GM21723 (cell line): ENCODE measurements around the gene ECSCR.
"Not testable (repeated sequence)": the region's sequence is repeated elsewhere in the genome, so short reads cannot be mapped to it uniquely, and the experiment has no call there.

Source experiments
- ATAC-seq: cut with Tn5 transposase; IDR thresholded peaks from one replicate; pipeline ENCODE4 v1.9.1; 2021; ENCODE audit warnings: mild to moderate bottlenecking, moderate library complexity; ENCODE audit not compliant: unreplicated experiment

ECSCR gene

DNA sequence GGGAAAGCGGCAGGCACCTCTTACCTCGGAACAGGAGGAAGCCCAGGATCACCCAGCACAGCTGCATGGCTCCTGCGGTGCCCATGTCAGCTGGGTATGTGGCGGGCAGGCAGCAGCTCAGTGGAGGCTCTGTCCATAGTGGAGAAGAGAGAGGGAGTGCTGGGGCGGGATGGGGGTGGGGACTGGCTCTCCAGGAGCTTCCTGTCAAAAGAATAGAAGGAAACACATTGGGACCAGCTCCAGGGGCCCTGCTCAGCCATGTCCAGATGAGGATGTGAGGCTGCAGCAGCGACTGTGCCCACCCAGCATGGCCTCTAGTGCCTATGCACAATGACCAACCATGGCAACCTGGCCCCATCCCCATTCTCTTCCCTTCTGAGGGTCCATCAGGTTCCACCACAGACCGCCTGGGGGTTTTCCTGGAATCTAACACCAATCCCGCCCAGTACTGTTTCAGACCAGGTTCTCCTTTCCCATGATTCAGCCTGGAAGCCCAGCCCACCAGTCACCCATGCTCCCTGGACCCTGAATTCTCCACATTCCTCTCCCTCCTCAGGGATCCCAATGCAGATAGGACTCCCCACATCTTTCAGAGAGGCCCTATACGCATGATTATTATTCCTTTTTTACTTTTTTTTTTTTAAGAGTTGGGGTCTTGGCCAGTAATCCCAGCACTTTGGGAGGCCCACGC lies at the start of gene ECSCR:
TSS of gene ECSCR (minus strand) at position 158 of the 691 bp plus-strand sequence. CDS start at position 85, 73 bp downstream.
- no peak for ATAC-seq

- not testable (repeated sequence) for ATAC-seq
These were observed 42.2 kb upstream of the ECSCR start for GRCh38 chr5:139504722-139505121.

DNA sequence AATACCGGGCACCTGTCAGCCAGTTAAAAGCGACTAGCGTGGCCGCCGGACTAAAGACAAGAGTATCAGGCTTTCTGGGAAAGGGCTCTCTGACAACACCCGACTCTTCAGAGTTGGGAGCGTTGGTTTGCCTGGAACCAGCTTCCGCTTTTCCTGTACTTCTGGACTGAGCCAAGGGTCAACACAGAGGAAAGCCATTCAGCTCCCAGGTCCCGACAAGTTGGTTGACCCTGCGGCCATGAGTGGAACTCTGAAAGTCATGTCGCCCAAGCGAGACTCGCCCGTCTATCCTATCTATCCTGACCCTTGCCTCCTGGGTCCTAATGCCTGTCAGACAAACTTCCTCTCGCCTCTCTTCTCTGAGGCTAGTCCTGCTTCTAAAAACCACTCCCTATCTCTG lies 41.3 kb upstream of the ECSCR start:
- not testable (repeated sequence) for ATAC-seq

DNA sequence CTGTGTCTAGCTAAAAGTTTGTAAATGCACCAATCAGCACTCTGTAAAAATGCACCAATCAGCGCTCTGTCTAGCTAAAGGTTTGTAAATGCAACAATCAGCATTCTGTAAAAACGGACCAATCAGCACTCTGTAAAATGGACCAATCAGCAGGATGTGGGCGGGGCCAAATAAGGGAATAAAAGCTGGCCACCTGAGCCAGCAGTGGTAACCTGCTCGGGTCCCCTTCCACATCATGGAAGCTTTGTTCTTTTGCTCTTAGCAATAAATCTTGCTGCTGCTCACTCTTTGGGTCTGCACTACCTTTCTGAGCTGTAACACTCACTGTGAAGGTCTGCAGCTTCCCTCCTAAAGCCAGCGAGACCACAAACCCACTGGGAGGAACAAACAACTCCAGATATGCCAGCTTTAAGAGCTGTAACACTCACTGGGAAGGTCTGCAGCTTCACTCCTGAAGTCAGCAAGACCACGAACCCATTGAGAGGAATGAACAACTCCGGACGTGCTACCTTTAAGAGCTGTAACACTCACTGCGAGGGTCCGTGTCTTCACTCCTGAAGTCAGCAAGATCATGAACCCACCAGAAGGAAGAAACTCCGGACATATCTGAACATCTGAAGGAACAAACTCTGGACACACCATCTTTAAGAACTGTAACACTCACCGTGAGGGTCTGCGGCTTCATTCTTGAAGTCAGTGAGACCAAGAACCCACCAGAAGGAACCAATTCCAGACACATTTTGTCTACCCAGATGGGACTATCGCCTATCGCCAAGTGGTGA lies 40.7 kb upstream of the ECSCR start:
- not testable (repeated sequence) for ATAC-seq

- ATAC-seq: no peak
These were observed 38.8 kb upstream of the ECSCR start for GRCh38 chr5:139501381-139501780.

GRCh38 chr5:139495638-139496435 lies 33.3 kb upstream of the ECSCR start:
- no peak for ATAC-seq

GRCh38 chr5:139494832-139495231 lies 32.3 kb upstream of the ECSCR start:
- ATAC-seq: no peak

DNA sequence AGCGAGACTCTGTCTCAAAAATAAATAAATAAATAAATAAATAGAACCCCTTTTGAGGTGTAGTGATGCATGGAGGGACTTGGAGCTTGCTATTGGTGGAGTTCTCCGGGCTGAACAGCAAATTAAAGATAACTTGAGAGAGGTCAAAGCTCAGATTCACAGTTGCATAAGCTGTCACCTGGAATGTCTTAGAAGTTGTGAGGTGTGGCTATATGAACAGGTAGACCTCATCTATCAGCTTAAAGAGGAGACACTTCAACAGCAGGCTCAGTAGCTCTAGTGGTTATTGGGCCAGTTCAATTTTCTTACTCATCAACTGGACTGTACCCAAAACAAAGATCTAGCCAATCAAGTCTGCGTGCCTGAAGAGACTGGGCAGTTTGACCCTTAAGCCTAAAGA lies 31.7 kb upstream of the ECSCR start:
- ATAC-seq: no peak

DNA sequence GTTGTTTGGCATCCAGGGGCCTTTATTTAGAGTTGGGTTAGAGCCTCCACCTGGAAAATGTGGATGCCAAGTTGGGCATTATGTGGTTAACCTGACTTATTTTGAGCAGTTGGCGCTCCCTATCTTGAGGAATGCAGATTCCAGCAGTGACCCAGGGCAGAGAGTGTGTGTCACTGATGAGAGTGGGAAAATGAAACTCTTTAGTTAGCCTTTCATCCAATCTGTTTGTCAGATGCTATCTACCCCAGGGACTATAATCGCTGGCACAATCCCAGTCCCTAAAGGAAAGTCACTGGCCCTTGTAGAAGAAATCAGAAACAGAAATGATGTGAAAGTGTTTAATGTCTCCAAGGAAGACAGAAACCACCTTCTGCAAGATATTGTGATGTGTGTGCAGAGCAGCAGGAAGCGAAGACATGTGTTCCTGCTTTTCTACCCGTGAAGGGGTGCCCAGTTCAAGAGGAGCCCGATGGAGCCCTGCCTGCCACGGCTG lies 30.2 kb upstream of the ECSCR start:
- no peak for ATAC-seq

DNA sequence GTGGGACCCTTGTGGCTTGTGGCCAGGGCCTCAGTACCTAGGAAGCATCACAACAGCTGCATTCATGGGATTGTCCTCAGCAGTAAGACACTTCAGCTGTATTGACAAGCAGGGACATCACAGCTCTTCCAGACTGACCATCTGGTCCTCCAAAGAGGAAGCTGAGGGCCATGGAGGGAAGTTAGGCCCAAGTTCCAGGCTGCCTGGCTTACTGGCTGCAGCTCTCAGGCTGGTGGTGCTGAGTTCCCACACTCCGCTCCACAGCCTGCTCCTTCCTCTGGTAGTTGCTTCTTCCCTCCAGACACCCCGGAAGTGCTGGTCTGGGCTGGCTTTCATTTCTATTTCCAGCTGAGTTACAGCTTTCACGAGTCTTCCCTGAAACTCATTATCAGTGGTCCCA lies 25.7 kb upstream of the ECSCR start:
- ATAC-seq: no peak

DNA sequence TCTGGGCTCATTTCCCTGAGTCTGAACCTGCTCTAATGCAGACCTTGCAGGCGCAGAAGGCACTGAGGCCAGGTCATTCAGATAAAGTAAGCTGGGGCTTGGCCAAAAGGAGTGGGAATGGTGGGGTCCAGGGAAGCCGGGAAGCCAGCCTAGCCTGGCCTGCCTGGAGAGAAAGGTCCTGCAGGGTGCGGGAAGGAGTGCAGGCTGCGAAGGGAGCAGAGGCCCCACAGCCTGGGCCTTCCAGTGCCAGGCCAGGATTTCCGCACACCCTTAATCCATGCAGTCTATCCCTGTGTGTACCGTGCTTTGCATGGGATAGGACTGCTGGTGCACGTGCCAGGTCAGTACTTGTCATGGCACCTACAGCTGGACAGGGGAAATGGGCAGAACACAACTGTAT lies 23.7 kb upstream of the ECSCR start:
- ATAC-seq: no peak

- not testable (repeated sequence) for ATAC-seq
These were observed 20.3 kb upstream of the ECSCR start for GRCh38 chr5:139482890-139483208.

- ATAC-seq: peak; percentile 74
These were observed 19.7 kb upstream of the ECSCR start, which contains the start of gene STING1 for GRCh38 chr5:139482050-139482889. Gene STING1 (minus strand): TSS chr5:139482758. CDS start chr5:139481704, 1,054 bp downstream.

- ATAC-seq: peak; percentile 39
These were observed 19.1 kb upstream of the ECSCR start for GRCh38 chr5:139481580-139482049.

GRCh38 chr5:139481122-139481533 lies 18.6 kb upstream of the ECSCR start:
- ATAC-seq: no peak

DNA sequence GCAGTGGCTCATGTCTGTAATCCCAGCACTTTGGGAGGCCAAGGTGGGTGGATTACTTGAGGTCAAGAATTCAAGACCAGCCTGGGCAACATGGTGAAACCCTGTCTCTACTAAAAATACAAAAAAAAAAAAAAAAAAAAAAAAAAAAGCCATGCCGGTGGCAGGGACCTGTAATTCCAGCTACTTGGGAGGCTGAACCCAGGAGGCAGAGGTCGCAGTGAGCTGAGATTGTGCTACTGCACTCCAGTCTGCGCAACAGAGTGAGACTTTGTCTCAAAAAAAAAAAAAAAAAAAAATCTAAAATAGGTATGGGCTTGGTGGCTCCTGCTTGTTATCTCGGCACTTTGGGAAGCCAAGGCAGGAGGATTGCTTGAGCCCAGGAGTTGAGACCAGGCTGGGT lies 17.2 kb upstream of the ECSCR start:
- ATAC-seq: not testable (repeated sequence)

DNA sequence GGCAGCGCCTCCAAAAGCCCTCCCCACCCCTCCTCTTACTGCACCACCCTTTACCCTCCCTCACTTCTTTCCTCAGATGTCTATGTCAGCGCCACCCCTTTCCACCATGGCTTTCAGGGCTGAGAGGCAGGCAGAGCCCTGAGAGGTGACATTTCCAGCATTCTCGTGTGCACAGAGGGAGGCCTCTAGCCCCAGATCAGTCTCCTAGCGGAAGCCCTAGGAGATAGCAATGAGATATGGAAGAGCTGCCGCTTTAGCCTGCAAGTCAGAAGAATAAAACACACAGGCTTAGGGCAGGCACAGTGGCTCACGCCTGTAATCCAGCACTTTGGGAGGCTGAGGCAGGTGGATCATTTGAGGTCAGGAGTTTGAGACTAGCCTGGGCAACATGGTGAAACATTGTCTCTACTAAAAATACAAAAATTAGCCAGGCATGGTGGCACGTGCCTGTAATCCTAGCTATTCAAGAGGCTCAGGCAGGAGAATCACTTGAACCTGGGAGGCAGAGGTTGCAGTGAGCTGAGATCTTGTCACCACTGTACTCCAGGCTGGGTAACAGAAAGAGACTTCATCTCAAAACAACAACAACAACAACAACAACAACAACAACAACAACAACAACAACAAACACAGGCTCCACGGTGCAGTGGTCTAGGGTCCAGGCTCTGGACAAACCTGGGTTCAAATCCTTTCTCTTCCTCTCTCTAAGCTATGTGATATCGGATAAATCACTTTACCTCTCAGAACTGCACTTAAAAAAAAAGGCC lies 16.3 kb upstream of the ECSCR start:
- ATAC-seq: not testable (repeated sequence)

DNA sequence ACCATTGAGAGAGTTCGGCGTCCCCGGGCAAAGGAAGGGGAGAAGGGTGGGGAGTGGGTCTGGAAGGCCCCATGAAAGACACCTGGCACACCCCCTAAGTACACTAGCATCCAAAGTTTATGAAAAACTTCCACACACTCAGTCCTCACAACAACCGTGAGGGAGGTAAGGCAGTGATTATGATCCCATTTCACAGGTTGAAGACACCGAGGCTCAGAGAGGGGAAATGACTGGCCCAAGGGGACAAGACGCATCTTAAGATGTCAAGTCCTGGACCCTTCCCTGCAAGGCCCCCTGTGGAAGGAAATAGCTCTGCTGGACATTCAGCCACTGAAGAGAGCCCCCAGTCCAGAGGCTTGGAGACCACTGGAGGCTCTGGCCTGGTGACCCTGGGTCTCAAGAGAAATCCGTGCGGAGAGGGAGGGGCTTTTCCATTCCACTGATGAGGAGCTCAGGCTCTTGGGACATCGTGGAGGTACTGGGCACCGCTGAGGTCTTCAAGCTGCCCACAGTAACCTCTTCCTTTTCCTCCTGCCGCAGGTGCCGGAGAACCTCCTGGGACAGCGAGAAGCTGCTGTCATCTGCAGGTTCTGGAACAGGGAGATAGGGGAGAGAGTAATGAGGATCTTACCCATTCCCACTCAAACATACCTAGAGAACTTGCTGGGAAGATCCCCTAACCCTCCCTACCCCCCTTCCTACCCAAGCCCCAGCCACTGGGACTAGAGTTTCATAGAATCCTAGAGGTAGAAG lies 13.5 kb upstream of the ECSCR start:
- ATAC-seq: no peak
